ENCODE measurements around the gene INPP5D.

The INPP5D gene

GRCh38 chr2:233044974-233045605 is 15.1 kb upstream of the INPP5D start:
- Histone ChIP-seq H3K9me3 (ENCODE audit: insufficient read depth, low read length, severe bottlenecking) (no peaks in the 10 kb centered on the region), H3K4me3 (ENCODE audit: low read depth in 1 of 2, low read length in 2 of 2) (no peak overlapping the region), H4K20me1 (ENCODE audit: insufficient read depth, low read length) (no peaks in the 10 kb centered on the region)

DNA sequence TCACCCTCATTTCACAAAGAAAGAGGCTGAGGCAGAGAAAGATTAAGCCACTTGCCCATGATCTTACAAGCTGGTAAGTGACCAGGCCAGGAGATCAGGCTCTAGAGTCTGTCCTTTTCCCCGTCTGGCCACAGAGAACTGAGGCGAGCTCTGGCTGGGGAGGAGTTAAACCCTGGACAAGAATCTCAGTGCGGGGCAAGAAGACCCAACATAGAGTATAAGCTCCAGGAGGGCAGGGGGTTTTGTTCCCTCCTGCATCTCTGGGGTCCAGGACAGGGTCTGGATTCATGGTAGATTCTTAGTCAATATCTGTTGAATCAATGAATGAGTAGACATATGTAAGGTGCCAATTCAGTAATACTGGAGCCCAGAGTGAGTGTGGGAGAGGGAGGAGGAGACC is 12.9 kb upstream of the INPP5D start:
- H3K4me3 ChIP-seq (ENCODE audit: low read depth in 1 of 2, low read length in 2 of 2), result no peak overlapping the region
- H3K27ac ChIP-seq (ENCODE audit: low read length), result no peak overlapping the region
- TF ChIP-seq, protein P1, sequence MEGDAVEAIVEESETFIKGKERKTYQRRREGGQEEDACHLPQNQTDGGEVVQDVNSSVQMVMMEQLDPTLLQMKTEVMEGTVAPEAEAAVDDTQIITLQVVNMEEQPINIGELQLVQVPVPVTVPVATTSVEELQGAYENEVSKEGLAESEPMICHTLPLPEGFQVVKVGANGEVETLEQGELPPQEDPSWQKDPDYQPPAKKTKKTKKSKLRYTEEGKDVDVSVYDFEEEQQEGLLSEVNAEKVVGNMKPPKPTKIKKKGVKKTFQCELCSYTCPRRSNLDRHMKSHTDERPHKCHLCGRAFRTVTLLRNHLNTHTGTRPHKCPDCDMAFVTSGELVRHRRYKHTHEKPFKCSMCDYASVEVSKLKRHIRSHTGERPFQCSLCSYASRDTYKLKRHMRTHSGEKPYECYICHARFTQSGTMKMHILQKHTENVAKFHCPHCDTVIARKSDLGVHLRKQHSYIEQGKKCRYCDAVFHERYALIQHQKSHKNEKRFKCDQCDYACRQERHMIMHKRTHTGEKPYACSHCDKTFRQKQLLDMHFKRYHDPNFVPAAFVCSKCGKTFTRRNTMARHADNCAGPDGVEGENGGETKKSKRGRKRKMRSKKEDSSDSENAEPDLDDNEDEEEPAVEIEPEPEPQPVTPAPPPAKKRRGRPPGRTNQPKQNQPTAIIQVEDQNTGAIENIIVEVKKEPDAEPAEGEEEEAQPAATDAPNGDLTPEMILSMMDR (IDR thresholded peaks at IDR 0.05; ENCODE audit: borderline replicate concordance, extremely low read depth, low read length, poor library complexity, severe bottlenecking), result no peak
- no peak for TF ChIP-seq EZH2 (IDR thresholded peaks at IDR 0.05; ENCODE audit: borderline replicate concordance, low read depth, low read length, severe bottlenecking)
- no peaks in the 10 kb centered on the region for H3K79me2 ChIP-seq (ENCODE audit: insufficient read depth, low read length)
- no peak overlapping the region for H3K9ac ChIP-seq (ENCODE audit: low read depth, low read length)
- H3K27me3 ChIP-seq (ENCODE audit: insufficient read depth, low read length, poor library complexity), result peaks cover 14% of the 10 kb centered on the region
- no peaks in the 10 kb centered on the region for H3K36me3 ChIP-seq (ENCODE audit: insufficient read depth, low read length)
- H2AFZ ChIP-seq (ENCODE audit: low read depth, low read length), result no peak overlapping the region
- no peaks in the 10 kb centered on the region for H3K9me3 ChIP-seq (ENCODE audit: insufficient read depth, low read length, severe bottlenecking)
- no peak overlapping the region for H3K4me2 ChIP-seq (ENCODE audit: insufficient read depth, low read length)
- no peaks in the 10 kb centered on the region for H3K4me1 ChIP-seq (ENCODE audit: insufficient read depth, low read length)
- no peaks in the 10 kb centered on the region for H4K20me1 ChIP-seq (ENCODE audit: insufficient read depth, low read length)
- ATAC-seq (ENCODE audit: insufficient read depth, low read depth) (no peak), DNase-seq (no peak)

More at GRCh38 chr2:233044974-233045605, 15.1 kb upstream of the INPP5D start:
- H3K4me1 ChIP-seq (ENCODE audit: insufficient read depth, low read length), result no peaks in the 10 kb centered on the region
- no peaks in the 10 kb centered on the region for H3K36me3 ChIP-seq (ENCODE audit: insufficient read depth, low read length)
- DNase-seq (no peak), ATAC-seq (ENCODE audit: insufficient read depth, low read depth) (no peak)
- H3K9ac ChIP-seq (ENCODE audit: low read depth, low read length), result no peak overlapping the region
- no peaks in the 10 kb centered on the region for H3K79me2 ChIP-seq (ENCODE audit: insufficient read depth, low read length)
- H3K27me3 ChIP-seq (ENCODE audit: insufficient read depth, low read length, poor library complexity), result peaks cover 14% of the 10 kb centered on the region
- H2AFZ ChIP-seq (ENCODE audit: low read depth, low read length), result no peak overlapping the region
- TF ChIP-seq EZH2 (IDR thresholded peaks at IDR 0.05; ENCODE audit: borderline replicate concordance, low read depth, low read length, severe bottlenecking), result no peak
- TF ChIP-seq, protein P1 (IDR thresholded peaks at IDR 0.05; ENCODE audit: borderline replicate concordance, extremely low read depth, low read length, poor library complexity, severe bottlenecking), result no peak
- H3K27ac ChIP-seq (ENCODE audit: low read length), result no peak overlapping the region
- H3K4me2 ChIP-seq (ENCODE audit: insufficient read depth, low read length), result no peak overlapping the region

- no peak overlapping the region for H3K4me3 ChIP-seq (ENCODE audit: low read depth in 1 of 2, low read length in 2 of 2)
- ATAC-seq (ENCODE audit: insufficient read depth, low read depth), result no peak
- no peak overlapping the region for H3K27ac ChIP-seq (ENCODE audit: low read length)
- H2AFZ ChIP-seq (ENCODE audit: low read depth, low read length), result no peak overlapping the region
- no peaks in the 10 kb centered on the region for H3K4me1 ChIP-seq (ENCODE audit: insufficient read depth, low read length)
- no peak overlapping the region for H3K9ac ChIP-seq (ENCODE audit: low read depth, low read length)
- H3K36me3 ChIP-seq (ENCODE audit: insufficient read depth, low read length), result no peaks in the 10 kb centered on the region
- no peak for DNase-seq
- no peaks in the 10 kb centered on the region for H3K79me2 ChIP-seq (ENCODE audit: insufficient read depth, low read length)
- no peak overlapping the region for H3K4me2 ChIP-seq (ENCODE audit: insufficient read depth, low read length)
- no peaks in the 10 kb centered on the region for H3K9me3 ChIP-seq (ENCODE audit: insufficient read depth, low read length, severe bottlenecking)
- TF ChIP-seq, protein P1 (IDR thresholded peaks at IDR 0.05; ENCODE audit: borderline replicate concordance, extremely low read depth, low read length, poor library complexity, severe bottlenecking), result no peak
- TF ChIP-seq EZH2 (IDR thresholded peaks at IDR 0.05; ENCODE audit: borderline replicate concordance, low read depth, low read length, severe bottlenecking), result no peak
- no peaks in the 10 kb centered on the region for H4K20me1 ChIP-seq (ENCODE audit: insufficient read depth, low read length)
- peaks cover 14% of the 10 kb centered on the region for H3K27me3 ChIP-seq (ENCODE audit: insufficient read depth, low read length, poor library complexity)
Measured at GRCh38 chr2:233047667-233048066, 12.5 kb upstream of the INPP5D start.
